ENCODE data around the gene DPP6.

DNA sequence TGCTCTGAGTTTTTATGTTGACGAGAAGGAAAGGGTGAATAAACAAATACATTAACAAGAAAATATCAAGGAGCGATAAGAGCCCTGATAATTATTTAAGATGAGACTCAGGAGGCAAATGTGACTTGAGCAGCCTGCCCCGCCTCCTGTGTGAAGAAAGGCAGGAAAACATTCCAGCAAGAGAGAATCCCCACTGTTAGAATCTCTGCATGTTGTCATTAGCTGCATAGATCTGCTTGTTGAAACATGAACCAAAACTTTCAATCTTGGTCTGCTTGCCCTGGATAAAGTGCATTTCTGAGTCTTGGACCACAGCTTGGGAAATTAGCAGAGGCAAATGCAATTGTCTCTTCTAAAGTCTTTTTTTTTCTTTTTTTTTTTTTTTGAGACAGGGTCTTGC lies 120.0 kb downstream of the DPP6 start:
- TF ChIP-seq, protein P1, sequence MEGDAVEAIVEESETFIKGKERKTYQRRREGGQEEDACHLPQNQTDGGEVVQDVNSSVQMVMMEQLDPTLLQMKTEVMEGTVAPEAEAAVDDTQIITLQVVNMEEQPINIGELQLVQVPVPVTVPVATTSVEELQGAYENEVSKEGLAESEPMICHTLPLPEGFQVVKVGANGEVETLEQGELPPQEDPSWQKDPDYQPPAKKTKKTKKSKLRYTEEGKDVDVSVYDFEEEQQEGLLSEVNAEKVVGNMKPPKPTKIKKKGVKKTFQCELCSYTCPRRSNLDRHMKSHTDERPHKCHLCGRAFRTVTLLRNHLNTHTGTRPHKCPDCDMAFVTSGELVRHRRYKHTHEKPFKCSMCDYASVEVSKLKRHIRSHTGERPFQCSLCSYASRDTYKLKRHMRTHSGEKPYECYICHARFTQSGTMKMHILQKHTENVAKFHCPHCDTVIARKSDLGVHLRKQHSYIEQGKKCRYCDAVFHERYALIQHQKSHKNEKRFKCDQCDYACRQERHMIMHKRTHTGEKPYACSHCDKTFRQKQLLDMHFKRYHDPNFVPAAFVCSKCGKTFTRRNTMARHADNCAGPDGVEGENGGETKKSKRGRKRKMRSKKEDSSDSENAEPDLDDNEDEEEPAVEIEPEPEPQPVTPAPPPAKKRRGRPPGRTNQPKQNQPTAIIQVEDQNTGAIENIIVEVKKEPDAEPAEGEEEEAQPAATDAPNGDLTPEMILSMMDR (IDR thresholded peaks at IDR 0.05) = no peak
- TF ChIP-seq, protein P2, sequence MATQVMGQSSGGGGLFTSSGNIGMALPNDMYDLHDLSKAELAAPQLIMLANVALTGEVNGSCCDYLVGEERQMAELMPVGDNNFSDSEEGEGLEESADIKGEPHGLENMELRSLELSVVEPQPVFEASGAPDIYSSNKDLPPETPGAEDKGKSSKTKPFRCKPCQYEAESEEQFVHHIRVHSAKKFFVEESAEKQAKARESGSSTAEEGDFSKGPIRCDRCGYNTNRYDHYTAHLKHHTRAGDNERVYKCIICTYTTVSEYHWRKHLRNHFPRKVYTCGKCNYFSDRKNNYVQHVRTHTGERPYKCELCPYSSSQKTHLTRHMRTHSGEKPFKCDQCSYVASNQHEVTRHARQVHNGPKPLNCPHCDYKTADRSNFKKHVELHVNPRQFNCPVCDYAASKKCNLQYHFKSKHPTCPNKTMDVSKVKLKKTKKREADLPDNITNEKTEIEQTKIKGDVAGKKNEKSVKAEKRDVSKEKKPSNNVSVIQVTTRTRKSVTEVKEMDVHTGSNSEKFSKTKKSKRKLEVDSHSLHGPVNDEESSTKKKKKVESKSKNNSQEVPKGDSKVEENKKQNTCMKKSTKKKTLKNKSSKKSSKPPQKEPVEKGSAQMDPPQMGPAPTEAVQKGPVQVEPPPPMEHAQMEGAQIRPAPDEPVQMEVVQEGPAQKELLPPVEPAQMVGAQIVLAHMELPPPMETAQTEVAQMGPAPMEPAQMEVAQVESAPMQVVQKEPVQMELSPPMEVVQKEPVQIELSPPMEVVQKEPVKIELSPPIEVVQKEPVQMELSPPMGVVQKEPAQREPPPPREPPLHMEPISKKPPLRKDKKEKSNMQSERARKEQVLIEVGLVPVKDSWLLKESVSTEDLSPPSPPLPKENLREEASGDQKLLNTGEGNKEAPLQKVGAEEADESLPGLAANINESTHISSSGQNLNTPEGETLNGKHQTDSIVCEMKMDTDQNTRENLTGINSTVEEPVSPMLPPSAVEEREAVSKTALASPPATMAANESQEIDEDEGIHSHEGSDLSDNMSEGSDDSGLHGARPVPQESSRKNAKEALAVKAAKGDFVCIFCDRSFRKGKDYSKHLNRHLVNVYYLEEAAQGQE (IDR thresholded peaks at IDR 0.05; ENCODE audit: insufficient read depth in 1 of 2, low read depth in 2 of 2, low read length in 1 of 2) = no peak
- no peak for TF ChIP-seq TCF7L2 (IDR thresholded peaks at IDR 0.05; ENCODE audit: low read depth, low read length)
- TF ChIP-seq SIN3A (IDR thresholded peaks at IDR 0.05; ENCODE audit: borderline replicate concordance, insufficient read depth, low read depth, low read length) = no peak
- no peak for TF ChIP-seq POLR2AphosphoS5 (IDR thresholded peaks at IDR 0.05; ENCODE audit: low read depth, low read length)

Measured in Panc1 (cell line).